ENCODE measurements around the gene EDC4.

GRCh38 chr16:67930191-67930590 lies 57.3 kb downstream of the EDC4 start:
- TF ChIP-seq, protein P1, sequence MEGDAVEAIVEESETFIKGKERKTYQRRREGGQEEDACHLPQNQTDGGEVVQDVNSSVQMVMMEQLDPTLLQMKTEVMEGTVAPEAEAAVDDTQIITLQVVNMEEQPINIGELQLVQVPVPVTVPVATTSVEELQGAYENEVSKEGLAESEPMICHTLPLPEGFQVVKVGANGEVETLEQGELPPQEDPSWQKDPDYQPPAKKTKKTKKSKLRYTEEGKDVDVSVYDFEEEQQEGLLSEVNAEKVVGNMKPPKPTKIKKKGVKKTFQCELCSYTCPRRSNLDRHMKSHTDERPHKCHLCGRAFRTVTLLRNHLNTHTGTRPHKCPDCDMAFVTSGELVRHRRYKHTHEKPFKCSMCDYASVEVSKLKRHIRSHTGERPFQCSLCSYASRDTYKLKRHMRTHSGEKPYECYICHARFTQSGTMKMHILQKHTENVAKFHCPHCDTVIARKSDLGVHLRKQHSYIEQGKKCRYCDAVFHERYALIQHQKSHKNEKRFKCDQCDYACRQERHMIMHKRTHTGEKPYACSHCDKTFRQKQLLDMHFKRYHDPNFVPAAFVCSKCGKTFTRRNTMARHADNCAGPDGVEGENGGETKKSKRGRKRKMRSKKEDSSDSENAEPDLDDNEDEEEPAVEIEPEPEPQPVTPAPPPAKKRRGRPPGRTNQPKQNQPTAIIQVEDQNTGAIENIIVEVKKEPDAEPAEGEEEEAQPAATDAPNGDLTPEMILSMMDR (IDR thresholded peaks at IDR 0.05 in 2 of 3, conservative IDR thresholded peaks at IDR 0.05 in 1 of 3; ENCODE audit: borderline replicate concordance in 1 of 3, insufficient read depth in 1 of 3, low read depth in 2 of 3, low read length in 2 of 3), result no peak
- no peak for TF ChIP-seq TCF7L2 (IDR thresholded peaks at IDR 0.05; ENCODE audit: borderline replicate concordance, extremely low read depth, insufficient read depth, insufficient read length)
- no peak for TF ChIP-seq CBX3 (IDR thresholded peaks at IDR 0.05; ENCODE audit: low read depth)
